Spleen (tissue), 7 donors: ENCODE measurements around the gene MROH8.

ENCODE experiments used
- POLR2A ChIP-seq, 3 donors: fragments of 450-650 bp; IDR thresholded peaks; one replicate each; pipeline ENCODE4 v1.5.1; 2017; ENCODE audit warnings: antibody characterized with exemption in 3 of 3, mild to moderate bottlenecking in 1 of 3
- POLR2AphosphoS5 ChIP-seq, 3 donors: sonication (generic); formaldehyde crosslinking; IDR thresholded peaks; one replicate each; pipeline ENCODE4 v1.5.1; 2017; ENCODE audit warnings: antibody characterized with exemption in 3 of 3
- TF ChIP-seq, protein P1 (sequence below), 11 experiments: fragments of 200-600 bp in 7 of 11; fragments of 450-650 bp in 4 of 11; sonication (generic) in 4 of 11; IDR thresholded peaks in 8 of 11; conservative IDR thresholded peaks in 3 of 11; 1 replicate in 7 of 11; 2 replicates in 4 of 11; pipeline versions ENCODE4 v1.4.0 to v1.8.0; 2016 to 2021; ENCODE audit warnings: antibody characterized with exemption in 11 of 11, inconsistent platforms in 4 of 11, mild to moderate bottlenecking in 1 of 11
- donor health status: DM: no; HTN: no; CAD: no; lungs with moderate emphysema.
- donor health status: DM: no; HTN: no; CAD: no.
- donor health status: DM: no; HTN: no; CAD: no.

DNA sequence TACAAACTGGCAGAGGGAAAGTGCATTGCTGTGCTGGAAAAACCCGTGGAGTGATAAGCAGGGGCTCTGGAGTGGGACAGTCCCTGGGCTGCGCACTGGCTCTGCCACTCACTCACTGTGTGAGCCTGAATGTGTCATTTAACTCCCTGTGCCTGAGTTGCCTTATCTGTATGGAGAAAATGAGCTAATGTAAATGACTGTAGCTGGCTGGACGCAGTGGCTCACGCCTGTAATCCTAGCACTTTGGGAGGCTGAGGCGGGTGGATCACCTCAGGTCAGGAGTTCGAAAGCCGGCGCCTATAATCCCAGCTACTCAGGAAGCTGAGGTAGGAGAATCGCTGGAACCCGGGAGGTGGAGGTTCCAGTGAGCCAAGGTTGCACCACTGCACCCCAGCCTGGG, 18.7 kb downstream of the MROH8 start:
- TF ChIP-seq, protein P1, sequence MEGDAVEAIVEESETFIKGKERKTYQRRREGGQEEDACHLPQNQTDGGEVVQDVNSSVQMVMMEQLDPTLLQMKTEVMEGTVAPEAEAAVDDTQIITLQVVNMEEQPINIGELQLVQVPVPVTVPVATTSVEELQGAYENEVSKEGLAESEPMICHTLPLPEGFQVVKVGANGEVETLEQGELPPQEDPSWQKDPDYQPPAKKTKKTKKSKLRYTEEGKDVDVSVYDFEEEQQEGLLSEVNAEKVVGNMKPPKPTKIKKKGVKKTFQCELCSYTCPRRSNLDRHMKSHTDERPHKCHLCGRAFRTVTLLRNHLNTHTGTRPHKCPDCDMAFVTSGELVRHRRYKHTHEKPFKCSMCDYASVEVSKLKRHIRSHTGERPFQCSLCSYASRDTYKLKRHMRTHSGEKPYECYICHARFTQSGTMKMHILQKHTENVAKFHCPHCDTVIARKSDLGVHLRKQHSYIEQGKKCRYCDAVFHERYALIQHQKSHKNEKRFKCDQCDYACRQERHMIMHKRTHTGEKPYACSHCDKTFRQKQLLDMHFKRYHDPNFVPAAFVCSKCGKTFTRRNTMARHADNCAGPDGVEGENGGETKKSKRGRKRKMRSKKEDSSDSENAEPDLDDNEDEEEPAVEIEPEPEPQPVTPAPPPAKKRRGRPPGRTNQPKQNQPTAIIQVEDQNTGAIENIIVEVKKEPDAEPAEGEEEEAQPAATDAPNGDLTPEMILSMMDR (IDR thresholded peaks at IDR 0.05 in 8 of 11, conservative IDR thresholded peaks at IDR 0.05 in 3 of 11) = no peak
- TF ChIP-seq POLR2AphosphoS5 (IDR thresholded peaks at IDR 0.05) = no peak
- no peak for TF ChIP-seq POLR2A (IDR thresholded peaks at IDR 0.05)
